DND-41 (cell line): ENCODE results near the gene PPFIBP2.

Source experiments
- ATAC-seq: fragments of 200-7000 bp; cut with Tn5 transposase; 3 replicates; pipeline ENCODE4 v1.9.1; 2021; ENCODE audit warnings: low read depth; ENCODE audit not compliant: insufficient read depth
- DNase-seq: peaks from one replicate; pipeline ENCODE4 v3.0.0-alpha.2; 2020
- H2AFZ ChIP-seq: 2 replicates; pipeline ENCODE4 v1.6.0; 2012; ENCODE audit warnings: low read depth, low read length
- H3K27ac ChIP-seq: 2 replicates; pipeline ENCODE4 v1.5.1; 2012; ENCODE audit warnings: low read length, inconsistent platforms
- H3K27me3 ChIP-seq: fragments of 200-600 bp; sonication (generic); 2 replicates; pipeline ENCODE4 v1.6.0; 2012; ENCODE audit warnings: low read length, mild to moderate bottlenecking, inconsistent platforms; ENCODE audit not compliant: insufficient read depth, poor library complexity
- H3K36me3 ChIP-seq: 2 replicates; pipeline ENCODE4 v1.5.1; 2012; ENCODE audit warnings: low read length, inconsistent platforms; ENCODE audit not compliant: insufficient read depth
- H3K4me1 ChIP-seq: 2 replicates; pipeline ENCODE4 v1.5.1; 2012; ENCODE audit warnings: mild to moderate bottlenecking, low read length; ENCODE audit not compliant: insufficient read depth
- H3K4me2 ChIP-seq: 2 replicates; pipeline ENCODE4 v1.6.0; 2012; ENCODE audit warnings: mild to moderate bottlenecking, moderate library complexity, low read length, inconsistent platforms; ENCODE audit not compliant: insufficient read depth
- H3K4me3 ChIP-seq, 2 experiments: fragments of 200-600 bp in 1 of 2; shearing (Covaris generic) in 1 of 2; 2 replicates each; pipeline ENCODE4 v1.5.1; 2012 to 2016; ENCODE audit warnings: inconsistent platforms in 2 of 2, low read length in 2 of 2, mild to moderate bottlenecking in 2 of 2, low read depth in 1 of 2, moderate library complexity in 1 of 2
- H3K79me2 ChIP-seq: 2 replicates; pipeline ENCODE4 v1.6.0; 2012; ENCODE audit warnings: low read length, inconsistent platforms; ENCODE audit not compliant: insufficient read depth
- H3K9ac ChIP-seq: 2 replicates; pipeline ENCODE4 v1.6.0; 2012; ENCODE audit warnings: low read depth, mild to moderate bottlenecking, inconsistent platforms, low read length, moderate library complexity
- H3K9me3 ChIP-seq: 2 replicates; pipeline ENCODE4 v1.5.1; 2012; ENCODE audit warnings: low read length, moderate library complexity, mild to moderate bottlenecking, inconsistent platforms; ENCODE audit not compliant: insufficient read depth, severe bottlenecking
- H4K20me1 ChIP-seq: 2 replicates; pipeline ENCODE4 v1.6.0; 2012; ENCODE audit warnings: low read length; ENCODE audit not compliant: insufficient read depth
- EZH2 ChIP-seq: IDR thresholded peaks from 3 replicates; pipeline ENCODE4 v1.6.1; 2012; ENCODE audit warnings: borderline replicate concordance, low read depth, mild to moderate bottlenecking, moderate library complexity, low read length, inconsistent platforms; ENCODE audit not compliant: severe bottlenecking
- TF ChIP-seq, protein P1 (sequence below): IDR thresholded peaks from 2 replicates; pipeline ENCODE4 v1.5.1; 2012; ENCODE audit warnings: borderline replicate concordance, low read length, moderate library complexity, mild to moderate bottlenecking; ENCODE audit not compliant: poor library complexity, severe bottlenecking; ENCODE audit errors: extremely low read depth

Gene PPFIBP2

DNA sequence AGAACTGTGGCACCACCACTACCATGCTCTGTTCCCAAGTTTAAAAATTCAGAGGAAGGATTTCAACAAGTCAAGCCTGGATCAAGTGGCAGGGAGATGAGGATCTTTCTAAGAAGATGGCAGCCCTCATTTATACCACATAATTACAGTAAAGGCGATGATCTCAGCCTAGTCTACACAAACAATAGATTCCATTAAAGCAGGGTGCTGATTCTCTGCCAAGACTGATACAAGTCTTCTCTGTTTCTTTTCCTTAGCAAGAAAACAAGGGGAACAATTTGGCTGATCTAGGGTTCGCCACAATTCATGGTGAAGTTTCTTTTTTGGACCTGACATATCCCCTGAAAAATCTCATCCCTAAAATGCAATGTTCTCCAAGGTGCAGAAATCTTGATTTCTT is 73.9 kb downstream of the PPFIBP2 start:
- ATAC-seq (no peak), DNase-seq (no peak)
- H3K79me2 ChIP-seq = no peaks in the 10 kb centered on the region
- no peak overlapping the region for H3K9ac ChIP-seq
- H2AFZ ChIP-seq = no peak overlapping the region
- no peaks in the 10 kb centered on the region for H3K4me1 ChIP-seq
- no peak overlapping the region for H3K27ac ChIP-seq
- no peak overlapping the region for H3K4me3 ChIP-seq
- H3K27me3 ChIP-seq = peaks cover 28% of the 10 kb centered on the region
- H4K20me1 ChIP-seq = no peaks in the 10 kb centered on the region
- H3K36me3 ChIP-seq = no peaks in the 10 kb centered on the region
- no peak overlapping the region for H3K4me2 ChIP-seq
- H3K9me3 ChIP-seq = no peaks in the 10 kb centered on the region
- no peak for TF ChIP-seq EZH2

DNA sequence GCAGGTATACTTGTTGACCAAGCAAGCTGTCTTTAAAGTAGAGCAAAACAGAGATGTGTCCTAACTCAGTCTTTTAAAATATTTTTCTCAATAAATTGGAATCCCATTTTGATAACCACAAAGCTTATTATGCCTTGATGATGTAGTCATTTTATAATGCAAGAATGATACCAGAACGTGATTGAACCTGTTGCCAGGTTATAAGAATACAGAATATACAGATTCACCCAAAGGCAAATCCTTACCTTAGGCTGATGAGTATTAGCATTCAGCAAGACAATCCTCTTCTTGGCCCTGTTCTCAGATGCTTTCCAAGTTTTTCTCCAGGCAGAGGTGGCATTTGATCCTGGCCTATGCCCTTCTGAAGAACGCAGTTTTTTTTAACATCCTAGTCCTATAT is 76.1 kb downstream of the PPFIBP2 start:
- Histone ChIP-seq H3K4me3 (no peak overlapping the region), H3K79me2 (no peaks in the 10 kb centered on the region), H3K36me3 (no peaks in the 10 kb centered on the region), H3K4me1 (no peaks in the 10 kb centered on the region), H3K4me2 (no peak overlapping the region), H3K27me3 (peaks cover 20% of the 10 kb centered on the region), H4K20me1 (no peaks in the 10 kb centered on the region), H3K9me3 (no peaks in the 10 kb centered on the region), H3K27ac (no peak overlapping the region), H2AFZ (no peak overlapping the region), H3K9ac (no peak overlapping the region)
- TF ChIP-seq EZH2 = no peak
- TF ChIP-seq, protein P1, sequence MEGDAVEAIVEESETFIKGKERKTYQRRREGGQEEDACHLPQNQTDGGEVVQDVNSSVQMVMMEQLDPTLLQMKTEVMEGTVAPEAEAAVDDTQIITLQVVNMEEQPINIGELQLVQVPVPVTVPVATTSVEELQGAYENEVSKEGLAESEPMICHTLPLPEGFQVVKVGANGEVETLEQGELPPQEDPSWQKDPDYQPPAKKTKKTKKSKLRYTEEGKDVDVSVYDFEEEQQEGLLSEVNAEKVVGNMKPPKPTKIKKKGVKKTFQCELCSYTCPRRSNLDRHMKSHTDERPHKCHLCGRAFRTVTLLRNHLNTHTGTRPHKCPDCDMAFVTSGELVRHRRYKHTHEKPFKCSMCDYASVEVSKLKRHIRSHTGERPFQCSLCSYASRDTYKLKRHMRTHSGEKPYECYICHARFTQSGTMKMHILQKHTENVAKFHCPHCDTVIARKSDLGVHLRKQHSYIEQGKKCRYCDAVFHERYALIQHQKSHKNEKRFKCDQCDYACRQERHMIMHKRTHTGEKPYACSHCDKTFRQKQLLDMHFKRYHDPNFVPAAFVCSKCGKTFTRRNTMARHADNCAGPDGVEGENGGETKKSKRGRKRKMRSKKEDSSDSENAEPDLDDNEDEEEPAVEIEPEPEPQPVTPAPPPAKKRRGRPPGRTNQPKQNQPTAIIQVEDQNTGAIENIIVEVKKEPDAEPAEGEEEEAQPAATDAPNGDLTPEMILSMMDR = no peak
- ATAC-seq (no peak), DNase-seq (no peak)

DNA sequence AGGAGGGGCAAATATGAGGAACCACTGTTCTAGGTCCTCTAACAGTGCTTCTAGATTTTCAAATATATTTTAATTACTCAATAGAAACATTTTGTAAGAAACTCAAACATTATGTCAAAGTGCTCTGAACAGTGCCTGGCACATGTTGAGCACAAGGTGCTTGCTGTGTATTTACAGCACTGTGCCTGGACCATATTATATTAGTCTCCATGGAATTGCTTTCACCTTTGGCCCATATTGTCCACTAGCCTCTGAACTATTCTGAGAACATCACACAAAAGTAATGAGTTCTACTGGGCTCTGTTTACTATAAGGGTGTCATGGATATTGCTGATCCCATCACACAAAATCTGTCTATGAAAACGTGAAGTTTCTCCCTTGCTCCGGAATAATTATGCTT is 76.7 kb downstream of the PPFIBP2 start:
- no peak overlapping the region for H3K27ac ChIP-seq
- H3K27me3 ChIP-seq = peaks cover 16% of the 10 kb centered on the region
- no peak for DNase-seq
- H3K4me2 ChIP-seq = no peak overlapping the region
- no peak overlapping the region for H2AFZ ChIP-seq
- ATAC-seq = no peak
- H3K9ac ChIP-seq = no peak overlapping the region
- TF ChIP-seq, protein P1 = no peak
- TF ChIP-seq EZH2 = no peak
- H3K9me3 ChIP-seq = no peaks in the 10 kb centered on the region
- no peaks in the 10 kb centered on the region for H3K79me2 ChIP-seq
- no peaks in the 10 kb centered on the region for H3K36me3 ChIP-seq
- H4K20me1 ChIP-seq = no peaks in the 10 kb centered on the region
- no peak overlapping the region for H3K4me3 ChIP-seq
- no peaks in the 10 kb centered on the region for H3K4me1 ChIP-seq

DNA sequence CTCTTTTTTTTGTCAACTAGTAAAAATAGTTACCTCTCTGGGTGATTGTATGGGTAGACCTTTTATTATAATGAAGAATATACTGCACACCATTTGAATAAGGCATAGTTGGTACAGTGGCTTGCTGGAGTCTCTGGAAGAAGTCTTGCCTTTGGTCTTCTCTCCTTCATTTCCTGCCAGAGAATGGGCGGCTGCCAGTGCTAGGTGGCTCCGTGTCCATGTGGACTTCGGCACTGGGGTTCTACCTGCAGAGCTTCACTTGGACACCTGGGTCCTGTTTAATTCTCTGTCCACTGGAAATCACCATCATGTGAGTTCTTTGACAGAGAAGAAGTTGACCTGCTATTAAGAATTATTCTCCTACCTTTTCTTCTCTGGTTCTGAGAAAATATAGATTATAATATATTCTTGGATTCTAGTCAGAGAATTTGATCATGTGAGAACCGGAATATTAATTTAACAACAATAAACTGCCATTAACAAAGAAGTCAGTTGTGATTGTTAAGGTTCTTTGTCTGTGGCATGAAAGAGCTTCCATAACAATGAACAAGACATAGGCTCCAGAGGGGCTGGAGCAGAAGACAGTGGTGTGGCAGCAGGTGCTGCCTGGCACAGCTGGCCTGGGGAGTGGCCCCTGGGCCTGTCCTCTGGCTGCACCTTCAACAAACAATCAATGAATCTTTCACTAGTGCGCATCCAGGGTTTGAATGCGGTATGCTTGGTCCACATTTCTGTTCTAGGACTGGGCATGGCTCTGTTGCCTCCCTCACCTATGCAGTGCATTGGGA is 77.5 kb downstream of the PPFIBP2 start:
- TF ChIP-seq EZH2 = no peak
- TF ChIP-seq, protein P1 = no peak
- Histone ChIP-seq H3K36me3 (no peaks in the 10 kb centered on the region), H3K4me2 (no peak overlapping the region), H3K27me3 (peaks cover 16% of the 10 kb centered on the region), H2AFZ (no peak overlapping the region), H3K9ac (no peak overlapping the region), H3K27ac (no peak overlapping the region), H4K20me1 (no peaks in the 10 kb centered on the region), H3K9me3 (no peaks in the 10 kb centered on the region), H3K79me2 (no peaks in the 10 kb centered on the region), H3K4me3 (no peak overlapping the region), H3K4me1 (no peaks in the 10 kb centered on the region)
- DNase-seq (no peak), ATAC-seq (no peak)
